ENCODE results near the gene CAPN15.

Gene CAPN15

GRCh38 chr16:585351-585750, 57.8 kb downstream of the CAPN15 start:
- H3K4me1 ChIP-seq (ENCODE audit: control insufficient read depth, insufficient read depth, low read length), result no peaks in the 10 kb centered on the region; the same call in 1 of the 2 replicates
- H3K9me3 ChIP-seq (ENCODE audit: control insufficient read depth, insufficient read depth, low read length), result no peaks in the 10 kb centered on the region
- peaks cover 27% of the 10 kb centered on the region for H3K27me3 ChIP-seq (ENCODE audit: control insufficient read depth, insufficient read depth, low read length)
- H3K36me3 ChIP-seq (ENCODE audit: control insufficient read depth, insufficient read depth, low read length), result no peaks in the 10 kb centered on the region
- no peak overlapping the region for H3K27ac ChIP-seq (ENCODE audit: low read depth, low read length)
- no peak overlapping the region for H3K4me3 ChIP-seq (ENCODE audit: low read depth, low read length)
- no peak overlapping the region for H3K9ac ChIP-seq (ENCODE audit: low read depth, low read length)

- H3K27me3 ChIP-seq (ENCODE audit: control insufficient read depth, insufficient read depth, low read length), result peaks cover 35% of the 10 kb centered on the region
Measured at GRCh38 chr16:586047-586644, 58.6 kb downstream of the CAPN15 start.

GRCh38 chr16:586645-587590, 59.4 kb downstream of the CAPN15 start:
- Histone ChIP-seq H3K4me1 (ENCODE audit: control insufficient read depth, insufficient read depth, low read length) (peaks cover 4% of the 10 kb centered on the region; the same call in 1 of the 2 replicates), H3K27ac (ENCODE audit: low read depth, low read length) (no peak overlapping the region), H3K9ac (ENCODE audit: low read depth, low read length) (no peak overlapping the region), H3K36me3 (ENCODE audit: control insufficient read depth, insufficient read depth, low read length) (no peaks in the 10 kb centered on the region), H3K27me3 (ENCODE audit: control insufficient read depth, insufficient read depth, low read length) (peaks cover 36% of the 10 kb centered on the region), H3K4me3 (ENCODE audit: low read depth, low read length) (no peak overlapping the region), H3K9me3 (ENCODE audit: control insufficient read depth, insufficient read depth, low read length) (no peaks in the 10 kb centered on the region)

More at GRCh38 chr16:586047-586644, 58.6 kb downstream of the CAPN15 start:
- Histone ChIP-seq H3K9me3 (ENCODE audit: control insufficient read depth, insufficient read depth, low read length) (no peaks in the 10 kb centered on the region), H3K9ac (ENCODE audit: low read depth, low read length) (no peak overlapping the region), H3K4me1 (ENCODE audit: control insufficient read depth, insufficient read depth, low read length) (peaks cover 4% of the 10 kb centered on the region; the same call in 1 of the 2 replicates), H3K27ac (ENCODE audit: low read depth, low read length) (no peak overlapping the region), H3K36me3 (ENCODE audit: control insufficient read depth, insufficient read depth, low read length) (no peaks in the 10 kb centered on the region), H3K4me3 (ENCODE audit: low read depth, low read length) (no peak overlapping the region)

- H3K9me3 ChIP-seq (ENCODE audit: control insufficient read depth, insufficient read depth, low read length), result no peaks in the 10 kb centered on the region
- peaks cover 4% of the 10 kb centered on the region; the same call in 1 of the 2 replicates for H3K4me1 ChIP-seq (ENCODE audit: control insufficient read depth, insufficient read depth, low read length)
- H3K4me3 ChIP-seq (ENCODE audit: low read depth, low read length), result peak overlapping the region; percentile 85
- H3K27ac ChIP-seq (ENCODE audit: low read depth, low read length), result peak overlapping the region; percentile 98
- H3K27me3 ChIP-seq (ENCODE audit: control insufficient read depth, insufficient read depth, low read length), result peaks cover 36% of the 10 kb centered on the region
- H3K9ac ChIP-seq (ENCODE audit: low read depth, low read length), result peak overlapping the region; percentile 93
- H3K36me3 ChIP-seq (ENCODE audit: control insufficient read depth, insufficient read depth, low read length), result no peaks in the 10 kb centered on the region
Measured at GRCh38 chr16:588639-588888, 61.1 kb downstream of the CAPN15 start.

GRCh38 chr16:588889-589657, 61.6 kb downstream of the CAPN15 start:
- Histone ChIP-seq H3K36me3 (ENCODE audit: control insufficient read depth, insufficient read depth, low read length) (no peaks in the 10 kb centered on the region), H3K9ac (ENCODE audit: low read depth, low read length) (peak overlapping the region; percentile 93), H3K27ac (ENCODE audit: low read depth, low read length) (peak overlapping the region; percentile 98), H3K27me3 (ENCODE audit: control insufficient read depth, insufficient read depth, low read length) (peaks cover 36% of the 10 kb centered on the region), H3K4me1 (ENCODE audit: control insufficient read depth, insufficient read depth, low read length) (peaks cover 4% of the 10 kb centered on the region; the same call in 1 of the 2 replicates), H3K4me3 (ENCODE audit: low read depth, low read length) (peak overlapping the region; percentile 85), H3K9me3 (ENCODE audit: control insufficient read depth, insufficient read depth, low read length) (no peaks in the 10 kb centered on the region)

GRCh38 chr16:589658-590187, 62.2 kb downstream of the CAPN15 start, which contains the start of gene RAB40C:
TSS of gene RAB40C (plus strand) at chr16:590066. CDS start at chr16:590292, 226 bp downstream.
- H3K4me1 ChIP-seq (ENCODE audit: control insufficient read depth, insufficient read depth, low read length), result peaks cover 4% of the 10 kb centered on the region; the same call in 1 of the 2 replicates
- no peaks in the 10 kb centered on the region for H3K9me3 ChIP-seq (ENCODE audit: control insufficient read depth, insufficient read depth, low read length)
- H3K27ac ChIP-seq (ENCODE audit: low read depth, low read length), result peak within 1 kb of the TSS; percentile 98
- peak within 1 kb of the TSS; percentile 89 for H3K4me3 ChIP-seq (ENCODE audit: low read depth, low read length)
- H3K27me3 ChIP-seq (ENCODE audit: control insufficient read depth, insufficient read depth, low read length), result peaks cover 36% of the 10 kb centered on the region
- no peaks in the 10 kb centered on the region for H3K36me3 ChIP-seq (ENCODE audit: control insufficient read depth, insufficient read depth, low read length)
- peak within 1 kb of the TSS; percentile 93 for H3K9ac ChIP-seq (ENCODE audit: low read depth, low read length)

GRCh38 chr16:590188-590814, 62.8 kb downstream of the CAPN15 start:
- H3K4me1 ChIP-seq (ENCODE audit: control insufficient read depth, insufficient read depth, low read length), result peaks cover 4% of the 10 kb centered on the region; the same call in 1 of the 2 replicates
- peak overlapping the region; percentile 22; the same call in 1 of the 2 replicates for H3K9ac ChIP-seq (ENCODE audit: low read depth, low read length)
- peak overlapping the region; percentile 42 for H3K27ac ChIP-seq (ENCODE audit: low read depth, low read length)
- peak overlapping the region; percentile 89 for H3K4me3 ChIP-seq (ENCODE audit: low read depth, low read length)
- H3K9me3 ChIP-seq (ENCODE audit: control insufficient read depth, insufficient read depth, low read length), result no peaks in the 10 kb centered on the region
- H3K27me3 ChIP-seq (ENCODE audit: control insufficient read depth, insufficient read depth, low read length), result peaks cover 35% of the 10 kb centered on the region
- no peaks in the 10 kb centered on the region for H3K36me3 ChIP-seq (ENCODE audit: control insufficient read depth, insufficient read depth, low read length)

- no peaks in the 10 kb centered on the region for H3K36me3 ChIP-seq (ENCODE audit: control insufficient read depth, insufficient read depth, low read length)
- H3K4me1 ChIP-seq (ENCODE audit: control insufficient read depth, insufficient read depth, low read length), result peaks cover 4% of the 10 kb centered on the region; the same call in 1 of the 2 replicates
- peaks cover 29% of the 10 kb centered on the region for H3K27me3 ChIP-seq (ENCODE audit: control insufficient read depth, insufficient read depth, low read length)
- H3K9ac ChIP-seq (ENCODE audit: low read depth, low read length), result no peak overlapping the region
- no peaks in the 10 kb centered on the region for H3K9me3 ChIP-seq (ENCODE audit: control insufficient read depth, insufficient read depth, low read length)
- H3K27ac ChIP-seq (ENCODE audit: low read depth, low read length), result no peak overlapping the region
- peak overlapping the region; percentile 89 for H3K4me3 ChIP-seq (ENCODE audit: low read depth, low read length)
Measured at GRCh38 chr16:590815-591200, 63.3 kb downstream of the CAPN15 start.

- H3K4me3 ChIP-seq (ENCODE audit: low read depth, low read length), result 0 out of 2 replicates have a peak overlapping the region, but pooled peaks have one; percentile 89
- H3K4me1 ChIP-seq (ENCODE audit: control insufficient read depth, insufficient read depth, low read length), result peaks cover 4% of the 10 kb centered on the region; the same call in 1 of the 2 replicates
- H3K9me3 ChIP-seq (ENCODE audit: control insufficient read depth, insufficient read depth, low read length), result no peaks in the 10 kb centered on the region
- no peak overlapping the region for H3K27ac ChIP-seq (ENCODE audit: low read depth, low read length)
- peaks cover 25% of the 10 kb centered on the region for H3K27me3 ChIP-seq (ENCODE audit: control insufficient read depth, insufficient read depth, low read length)
- H3K36me3 ChIP-seq (ENCODE audit: control insufficient read depth, insufficient read depth, low read length), result no peaks in the 10 kb centered on the region
- no peak overlapping the region for H3K9ac ChIP-seq (ENCODE audit: low read depth, low read length)
Measured at GRCh38 chr16:591231-591630, 63.7 kb downstream of the CAPN15 start.

- Histone ChIP-seq H3K4me3 (ENCODE audit: low read depth, low read length) (no peak overlapping the region; the same call in 1 of the 2 replicates), H3K9me3 (ENCODE audit: control insufficient read depth, insufficient read depth, low read length) (no peaks in the 10 kb centered on the region), H3K27me3 (ENCODE audit: control insufficient read depth, insufficient read depth, low read length) (peaks cover 17% of the 10 kb centered on the region), H3K4me1 (ENCODE audit: control insufficient read depth, insufficient read depth, low read length) (peaks cover 4% of the 10 kb centered on the region; the same call in 1 of the 2 replicates), H3K9ac (ENCODE audit: low read depth, low read length) (no peak overlapping the region), H3K27ac (ENCODE audit: low read depth, low read length) (no peak overlapping the region), H3K36me3 (ENCODE audit: control insufficient read depth, insufficient read depth, low read length) (no peaks in the 10 kb centered on the region)
Measured at GRCh38 chr16:591892-592517, 64.5 kb downstream of the CAPN15 start.

Data from HUES48 (cell line).